Right lobe of liver (tissue), 6 donors: ENCODE results near the gene PDE1C. TPM values are rescaled to one million over a fixed set of nuclear protein-coding genes. Genes with fewer than 3 reads are reported as not detected.
A peak's percentile ranks its signal among the peaks of the same experiment; 100 is the strongest.

ENCODE experiments used
- ATAC-seq, 4 donors: fragments of 200-7000 bp; cut with Tn5 transposase; one replicate each; pipeline ENCODE4 v1.9.1; 2020; ENCODE audit warnings: mild to moderate bottlenecking in 4 of 4, moderate library complexity in 4 of 4
- DNase-seq, 3 donors: peaks; one replicate each; pipeline ENCODE4 v3.0.0-alpha.2; 2020
- H3K27ac ChIP-seq, 3 donors: fragments of 200-600 bp; one replicate each; pipeline ENCODE4 v1.8.0; 2022
- H3K27me3 ChIP-seq, 2 donors: fragments of 200-600 bp; one replicate each; pipeline ENCODE4 v1.8.0; 2022
- H3K36me3 ChIP-seq, 4 donors: fragments of 200-600 bp; sonication (generic) in 1 of 4; one replicate each; pipeline versions ENCODE4 v1.5.1 to v1.8.0; 2017 to 2022; ENCODE audit warnings: control low read depth in 1 of 4
- H3K4me1 ChIP-seq, 4 donors: fragments of 200-600 bp; sonication (generic) in 1 of 4; one replicate each; pipeline versions ENCODE4 v1.5.1 to v1.8.0; 2017 to 2022; ENCODE audit warnings: control low read depth in 1 of 4
- H3K4me3 ChIP-seq, 3 donors: fragments of 200-600 bp; one replicate each; pipeline ENCODE4 v1.8.0; 2022
- H3K9me3 ChIP-seq, 4 donors: fragments of 200-600 bp; sonication (generic) in 1 of 4; one replicate each; pipeline versions ENCODE4 v1.5.1 to v1.8.0; 2017 to 2022; ENCODE audit warnings: control low read depth in 1 of 4
- CTCF ChIP-seq, 4 donors: fragments of 200-600 bp in 3 of 4; fragments of 450-650 bp in 1 of 4; IDR thresholded peaks; one replicate each; pipeline versions ENCODE4 v1.5.1 to v1.8.0; 2016 to 2022; ENCODE audit warnings: antibody characterized with exemption in 4 of 4, mild to moderate bottlenecking in 2 of 4
- POLR2A ChIP-seq: fragments of 450-650 bp; IDR thresholded peaks from one replicate; pipeline ENCODE4 v1.6.1; 2017; ENCODE audit warnings: antibody characterized with exemption, mild to moderate bottlenecking
- WGBS: methylation state at CpG from one replicate; pipeline ENCODE4 v1.1.6; 2018; ENCODE audit warnings: low coverage, low lambda C conversion rate; ENCODE audit not compliant: insufficient coverage; ENCODE audit errors: missing lambda C conversion rate; 5-methylcytosine and 5-hydroxymethylcytosine counted together
- intact Hi-C, 2 donors: fragments of 100-400 bp; cut with DNase I; formaldehyde crosslinking; loops; one replicate each; pipeline versions ENCODE4 v1.11.2 to v1.14.1; 2022
- total RNA-seq, 6 experiments: library from RNA; depleted of rRNA in 2 of 6; stranded (reverse); fragments of >200 nt in 2 of 6; fragmentation: NEBNext Ultra II Directional in 3 of 6; extraction: Animal tissue kit (Norgen Biotek cat#: 25700) in 3 of 6; gene quantifications; one replicate each; pipeline versions ENCODE4 v1.1.0 to v1.2.4, GENCODE V29; 2016 to 2023
- donor health status: DM: no; HTN: yes; CAD: no.
- donor health status: DM: no; HTN: no; CAD: no.
- donor health status: DM: no; HTN: no; CAD: no.
- donor health status: DM: no; HTN: yes; CAD: no.
- donor health status: DM: no; HTN: yes; CAD: no.

The PDE1C gene
- total RNA-seq, 6 experiments from 2014 or later: 0.02 TPM; not detected in 5

- H3K27me3 ChIP-seq: no peaks in the 10 kb centered on the region
- no peak for ATAC-seq
- H3K4me3 ChIP-seq: no peak overlapping the region
- no peak for DNase-seq
- TF ChIP-seq POLR2A (no peak), CTCF (IDR thresholded peaks at IDR 0.05) (no peak)
- no peaks in the 10 kb centered on the region for H3K9me3 ChIP-seq
- H3K27ac ChIP-seq: no peak overlapping the region
- no peaks in the 10 kb centered on the region for H3K36me3 ChIP-seq
- intact Hi-C loops: no loop called here
- H3K4me1 ChIP-seq: no peaks in the 10 kb centered on the region
- 70% methylated on average over 2 of the region's 2 CpGs for WGBS
Observed at GRCh38 chr7:31954500-31954899, 115.7 kb downstream of the PDE1C start.

GRCh38 chr7:31953432-31953831, 116.8 kb downstream of the PDE1C start:
- no peak for DNase-seq
- Histone ChIP-seq H3K9me3 (no peaks in the 10 kb centered on the region), H3K27ac (no peak overlapping the region), H3K36me3 (no peaks in the 10 kb centered on the region), H3K27me3 (no peaks in the 10 kb centered on the region), H3K4me3 (no peak overlapping the region), H3K4me1 (no peaks in the 10 kb centered on the region)
- ATAC-seq: no peak
- TF ChIP-seq CTCF (IDR thresholded peaks at IDR 0.05) (no peak), POLR2A (no peak)
- 58% methylated on average over 2 of the region's 2 CpGs for WGBS
- intact Hi-C loops: no loop called here

GRCh38 chr7:31950091-31950755, 120.0 kb downstream of the PDE1C start:
- WGBS: 53% methylated on average over 4 of the region's 4 CpGs
- Histone ChIP-seq H3K36me3 (no peaks in the 10 kb centered on the region), H3K4me1 (no peaks in the 10 kb centered on the region), H3K27ac (no peak overlapping the region), H3K9me3 (no peaks in the 10 kb centered on the region), H3K4me3 (no peak overlapping the region), H3K27me3 (no peaks in the 10 kb centered on the region)
- TF ChIP-seq CTCF (IDR thresholded peaks at IDR 0.05) (no peak), POLR2A (no peak)
- ATAC-seq: no peak
- intact Hi-C loops: no loop called here
- DNase-seq: no peak

- Histone ChIP-seq H3K9me3 (no peaks in the 10 kb centered on the region), H3K4me3 (no peak overlapping the region), H3K4me1 (no peaks in the 10 kb centered on the region), H3K27me3 (no peaks in the 10 kb centered on the region), H3K36me3 (no peaks in the 10 kb centered on the region), H3K27ac (no peak overlapping the region)
- WGBS: 67% methylated on average over 1 of the region's 1 CpG
- ATAC-seq: peak in 2 of 4 donors; percentile 39 to 85
- DNase-seq: no peak
- intact Hi-C loops: no loop called here
- TF ChIP-seq POLR2A (no peak), CTCF (IDR thresholded peaks at IDR 0.05) (no peak)
Observed at GRCh38 chr7:31948029-31948428, 122.2 kb downstream of the PDE1C start.
